ENCODE results near the gene LNPK. TPM values are rescaled to one million over a fixed set of nuclear protein-coding genes. Genes with fewer than 3 reads are reported as not detected.

Gene LNPK
- total and polyA plus RNA-seq, 2 of the 4 experiments (the other 2 are of a cell fraction), result 18.7 to 48.6 TPM

GRCh38 chr2:175879679-175880078 is 122.4 kb downstream of the LNPK start:
- dilution Hi-C loops (cut with HindIII; ENCODE audit: low sequenced_read_pairs, unreplicated experiment), result no loop called here
- no peak overlapping the region for H3K9ac ChIP-seq (ENCODE audit: low read depth, low read length)
- H3K4me1 ChIP-seq (ENCODE audit: control insufficient read depth, insufficient read depth, low read length), result no peaks in the 10 kb centered on the region
- H3K27me3 ChIP-seq (ENCODE audit: control insufficient read depth, insufficient read depth, low read length), result peaks cover 7% of the 10 kb centered on the region
- H2BK20ac ChIP-seq (ENCODE audit: low read depth, low read length), result no peak overlapping the region
- H3K4me2 ChIP-seq (ENCODE audit: low read depth, low read length), result no peak overlapping the region
- H4K91ac ChIP-seq (ENCODE audit: insufficient read depth, low read depth, low read length), result no peak overlapping the region
- ChIA-PET POLR2A (ENCODE audit: unreplicated experiment) (no interaction called here), CTCF (no interaction called here)
- H4K8ac ChIP-seq (ENCODE audit: low read depth in 2 of 2, low read length in 2 of 2), result no peak overlapping the region
- no peaks in the 10 kb centered on the region for H3K9me3 ChIP-seq (ENCODE audit: control insufficient read depth, insufficient read depth, low read length)
- H4K20me1 ChIP-seq (ENCODE audit: insufficient read depth, low read length), result no peaks in the 10 kb centered on the region
- H2BK15ac ChIP-seq (ENCODE audit: low read depth, low read length), result no peak overlapping the region
- in situ Hi-C loops (cut with MboI; ENCODE audit: low sequenced_read_pairs), result no loop called here
- H3K14ac ChIP-seq (replicated peaks; ENCODE audit: low read depth, low read length), result no peak overlapping the region
- no peak overlapping the region for H2AK9ac ChIP-seq (replicated peaks; ENCODE audit: low read depth, low read length, poor library complexity)
- no peak overlapping the region for H3K4me3 ChIP-seq (ENCODE audit: insufficient read depth, low read depth, low read length)
- DNase-seq, result no peak
- no peak overlapping the region for H2AK5ac ChIP-seq (ENCODE audit: low read depth, low read length)
- no peak overlapping the region for H3K18ac ChIP-seq (ENCODE audit: low read depth, low read length)
- no peak for TF ChIP-seq ELK1 (IDR thresholded peaks at IDR 0.05; ENCODE audit: borderline replicate concordance, low read depth, low read length)
- no peak for TF ChIP-seq CTCF (conservative IDR thresholded peaks at IDR 0.05; ENCODE audit: low read depth, low read length)
- TF ChIP-seq RAD21 (IDR thresholded peaks at IDR 0.05; ENCODE audit: low read length), result no peak
- TF ChIP-seq SMC3 (IDR thresholded peaks at IDR 0.05; ENCODE audit: low read depth, low read length), result no peak
- TF ChIP-seq POLR2A (IDR thresholded peaks at IDR 0.05; ENCODE audit: low read depth, low read length), result no peak
- TF ChIP-seq RFX5 (IDR thresholded peaks at IDR 0.05; ENCODE audit: low read depth, low read length), result no peak
- TF ChIP-seq MAFK (IDR thresholded peaks at IDR 0.05; ENCODE audit: low read depth, low read length), result no peak
- no peak for TF ChIP-seq USF2 (IDR thresholded peaks at IDR 0.05; ENCODE audit: low read depth, low read length)
- TF ChIP-seq MAZ (IDR thresholded peaks at IDR 0.05; ENCODE audit: borderline replicate concordance, low read depth, low read length), result no peak
- no peak for TF ChIP-seq CHD1 (IDR thresholded peaks at IDR 0.05; ENCODE audit: low read depth, low read length)
- no peak for TF ChIP-seq RCOR1 (IDR thresholded peaks at IDR 0.05; ENCODE audit: insufficient replicate concordance, low read length)
- no peak for TF ChIP-seq MXI1 (IDR thresholded peaks at IDR 0.05; ENCODE audit: borderline replicate concordance, low read depth, low read length)
- no peak overlapping the region for H2AFZ ChIP-seq (replicated peaks; ENCODE audit: low read length, poor library complexity)
- H3K9me1 ChIP-seq (ENCODE audit: insufficient read depth, low read length), result no peaks in the 10 kb centered on the region
- H3K4ac ChIP-seq (ENCODE audit: low read depth, low read length), result no peak overlapping the region
- no peaks in the 10 kb centered on the region for H3K36me3 ChIP-seq (ENCODE audit: control insufficient read depth, insufficient read depth, low read length)
- intact Hi-C loops (cut with micrococcal nuclease), result no loop called here
- no CpG with 5 or more reads among the region's 3 CpGs for whole genome bisulfite sequencing, 2 experiments (ENCODE audit: extremely low coverage in 2 of 2, insufficient read length in 1 of 2)
- H3K23ac ChIP-seq (ENCODE audit: low read depth, low read length), result no peak overlapping the region
- no peak for ATAC-seq (ENCODE audit: low read depth)
- no peak overlapping the region for H4K5ac ChIP-seq (ENCODE audit: low read depth, low read length)
- H3K27ac ChIP-seq (ENCODE audit: insufficient read depth, low read length), result no peak overlapping the region
- no TSS peak for BruUV-seq (replicated peaks)
- H2BK120ac ChIP-seq (ENCODE audit: low read depth, low read length), result no peak overlapping the region
- H3K79me1 ChIP-seq (ENCODE audit: low read depth in 1 of 2, low read length in 2 of 2), result no peaks in the 10 kb centered on the region
- H3K56ac ChIP-seq (ENCODE audit: extremely low read depth, insufficient read depth, low read length), result no peak overlapping the region
- H2BK5ac ChIP-seq (ENCODE audit: low read depth, low read length, poor library complexity, severe bottlenecking), result no peak overlapping the region
